Endometrial microvascular endothelial cells (primary cell): ENCODE measurements around the gene DTX2. TPM values are rescaled to one million over a fixed set of nuclear protein-coding genes. Genes with fewer than 3 reads are reported as not detected.
"Not testable (repeated sequence)": the region's sequence is repeated elsewhere in the genome, so short reads cannot be mapped to it uniquely, and the experiment has no call there.

ENCODE experiments used
- in situ Hi-C: cut with HindIII; loops from 2 replicates; pipeline ENCODE4 v1.10.0; 2017; ENCODE audit warnings: low sequenced_read_pairs, low pct_unique_long_range_greater_than_20kb; ENCODE audit errors: inconsistent ontology term
- total RNA-seq: library from RNA; depleted of rRNA; stranded (reverse); fragments of >200 nt; gene quantifications from one replicate; pipeline ENCODE4 v1.2.3, GENCODE V29; 2015; ENCODE audit errors: inconsistent ontology term

The DTX2 gene
- total RNA-seq, 1 donor from 2014 or later = 8.9 TPM

DNA sequence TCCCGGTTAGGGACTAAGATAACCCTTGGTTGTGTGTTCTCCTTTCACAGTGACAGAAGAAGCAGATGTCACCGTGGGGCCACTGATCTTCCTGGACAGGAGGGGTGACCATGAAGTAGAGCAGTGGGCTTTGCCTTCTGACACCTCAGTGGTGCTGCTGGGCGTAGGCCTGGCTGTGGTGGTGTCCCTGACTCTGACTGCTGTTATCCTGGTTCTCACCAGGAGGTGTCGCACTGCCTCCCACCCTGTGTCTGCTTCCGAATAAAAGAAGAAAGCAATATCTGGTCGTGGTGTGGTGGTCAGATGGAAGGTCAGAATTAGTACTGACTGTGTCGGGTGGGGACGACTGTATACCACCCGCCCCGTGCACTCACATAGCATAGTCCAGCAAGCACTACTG, 19.7 kb upstream of the DTX2 start:
- in situ Hi-C loops = not testable (repeated sequence)

DNA sequence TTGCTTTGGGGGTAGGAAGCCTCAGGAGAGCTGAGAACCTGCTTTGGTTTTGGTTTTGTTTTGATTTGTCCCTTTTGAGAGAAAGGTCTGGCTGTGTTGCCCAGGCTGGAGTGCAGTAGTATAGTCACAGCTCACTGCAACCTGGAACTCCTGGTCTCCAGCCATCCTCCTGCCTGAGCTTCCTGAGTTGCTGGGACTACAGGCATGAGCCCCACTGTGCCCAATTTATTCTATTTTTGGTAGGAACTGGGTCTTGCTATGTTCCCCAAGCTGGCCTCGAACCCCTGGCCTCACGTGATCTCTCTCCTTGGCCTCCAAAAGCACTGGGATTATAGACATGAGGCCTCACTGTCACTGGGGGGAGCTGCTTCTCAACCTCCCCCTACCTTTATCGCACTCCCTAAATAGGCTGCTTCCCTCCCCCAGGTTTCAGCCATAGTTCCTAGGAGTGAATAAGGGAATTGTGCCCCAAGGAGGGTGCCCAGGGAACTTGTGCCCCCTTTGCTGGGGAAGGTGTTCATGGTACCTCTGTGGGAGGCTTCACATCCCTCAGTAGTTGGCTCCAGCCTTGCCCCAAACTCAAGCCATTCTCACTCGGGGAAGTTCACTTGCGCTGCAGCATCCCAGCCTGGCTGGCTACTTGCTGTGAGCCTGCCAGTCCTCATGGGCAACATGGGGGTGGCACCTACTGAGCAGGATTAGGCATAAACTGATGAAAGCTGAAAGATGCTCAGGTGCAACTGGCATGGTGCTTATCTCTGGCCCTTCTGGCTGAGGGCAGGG, 18.7 kb upstream of the DTX2 start:
- in situ Hi-C loops = not testable (repeated sequence)

DNA sequence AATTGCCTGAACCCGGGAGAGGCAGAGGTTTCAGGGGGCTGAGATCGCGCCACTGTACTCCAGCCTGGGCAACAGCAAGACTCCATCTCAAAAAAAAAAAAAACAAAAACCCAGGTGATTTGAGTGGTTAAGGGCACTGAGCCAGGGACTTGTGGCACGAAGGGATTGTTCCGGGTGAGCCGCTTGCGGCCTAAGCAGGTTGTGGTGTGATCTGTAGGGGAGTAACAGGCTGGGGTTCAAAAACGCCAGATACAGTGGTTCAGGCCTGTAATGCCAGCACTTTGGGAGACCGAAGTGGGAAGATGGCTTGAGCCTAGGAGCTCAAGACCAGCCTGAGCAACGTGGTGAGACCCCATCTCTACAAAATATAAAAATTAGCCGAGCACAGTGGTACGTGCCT, 17.7 kb upstream of the DTX2 start:
- in situ Hi-C loops = not testable (repeated sequence)

DNA sequence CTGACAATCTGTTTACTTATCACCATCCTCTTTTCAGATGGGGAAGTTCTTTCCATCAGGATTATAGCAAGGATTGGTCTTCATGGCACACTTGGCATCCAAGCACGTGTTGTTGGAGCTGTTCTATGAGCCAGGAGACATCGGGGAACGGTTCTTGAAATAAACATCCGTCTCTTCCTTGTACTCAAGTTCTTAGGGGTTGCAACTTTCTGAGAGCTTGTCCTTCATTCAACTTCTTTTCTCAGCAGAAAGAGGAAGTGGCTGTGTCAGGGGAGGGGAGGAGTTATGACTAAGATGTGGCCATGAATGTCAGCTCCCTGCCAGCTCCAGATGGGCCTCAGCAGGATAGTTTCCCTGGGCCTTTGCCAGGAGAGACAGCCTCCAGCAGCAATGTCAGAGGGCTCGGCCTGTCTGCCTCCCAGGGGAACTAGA, 15.9 kb upstream of the DTX2 start:
- in situ Hi-C loops = not testable (repeated sequence)

DNA sequence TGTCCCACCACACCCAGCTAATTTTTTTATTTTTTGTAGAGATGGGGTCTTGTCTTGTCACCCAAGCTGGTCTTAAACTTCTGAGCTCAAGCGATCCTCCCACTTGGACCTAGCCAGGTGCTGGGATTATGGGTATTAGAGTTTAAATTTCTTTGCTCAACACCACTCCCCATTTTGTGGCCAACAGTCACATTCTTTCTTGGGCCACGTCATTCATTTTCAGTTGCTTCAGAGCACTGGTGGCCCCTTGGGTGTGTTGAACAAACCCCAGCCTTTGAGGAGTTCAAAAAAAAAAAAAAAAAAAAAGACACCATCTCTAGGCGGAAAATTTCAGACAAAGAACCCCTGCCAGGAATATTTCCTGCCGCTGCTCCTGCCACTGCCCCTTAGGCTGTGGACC, 4.5 kb upstream of the DTX2 start:
- in situ Hi-C loops = not testable (repeated sequence)

DNA sequence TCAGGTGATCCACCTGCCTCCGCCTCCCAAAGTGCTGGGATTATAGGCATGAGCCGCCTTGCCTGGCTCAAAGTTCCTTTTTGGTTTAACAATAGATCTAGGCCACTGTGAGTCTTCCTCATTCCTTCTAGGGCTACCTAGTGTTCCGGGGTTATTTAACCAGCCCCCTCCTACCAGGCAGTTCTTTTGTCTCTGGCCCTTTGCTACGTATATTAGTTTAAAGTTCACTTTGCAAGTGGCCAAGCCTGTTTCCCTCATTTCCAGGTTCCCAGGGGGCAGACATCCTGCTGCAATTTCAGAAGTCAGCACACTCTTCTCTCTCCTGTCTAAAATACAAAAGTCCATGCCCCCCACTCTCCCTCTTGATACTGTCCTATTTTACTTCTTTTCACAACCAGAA, 3.0 kb upstream of the DTX2 start:
- in situ Hi-C loops = not testable (repeated sequence)

DNA sequence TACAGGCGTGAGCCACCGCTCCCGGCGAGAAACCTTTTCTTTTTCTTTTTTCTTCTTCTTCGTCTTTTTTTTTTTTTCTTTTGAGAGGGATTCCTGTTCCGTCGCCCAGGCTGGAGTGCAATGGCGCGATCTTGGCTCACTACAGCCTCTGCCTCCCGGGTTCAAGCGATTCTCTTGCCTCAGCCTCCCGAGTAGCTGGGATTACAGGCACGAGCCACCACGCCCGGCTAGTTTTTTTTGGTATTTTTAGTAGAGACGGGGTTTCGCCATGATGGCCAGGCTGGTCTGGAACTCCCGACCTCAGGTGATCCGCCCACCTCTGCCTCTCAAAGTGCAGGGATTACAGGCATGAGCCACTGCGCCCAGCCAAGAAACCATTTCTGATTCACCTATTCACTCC, 742 bp upstream of the DTX2 start:
- in situ Hi-C loops = not testable (repeated sequence)

DNA sequence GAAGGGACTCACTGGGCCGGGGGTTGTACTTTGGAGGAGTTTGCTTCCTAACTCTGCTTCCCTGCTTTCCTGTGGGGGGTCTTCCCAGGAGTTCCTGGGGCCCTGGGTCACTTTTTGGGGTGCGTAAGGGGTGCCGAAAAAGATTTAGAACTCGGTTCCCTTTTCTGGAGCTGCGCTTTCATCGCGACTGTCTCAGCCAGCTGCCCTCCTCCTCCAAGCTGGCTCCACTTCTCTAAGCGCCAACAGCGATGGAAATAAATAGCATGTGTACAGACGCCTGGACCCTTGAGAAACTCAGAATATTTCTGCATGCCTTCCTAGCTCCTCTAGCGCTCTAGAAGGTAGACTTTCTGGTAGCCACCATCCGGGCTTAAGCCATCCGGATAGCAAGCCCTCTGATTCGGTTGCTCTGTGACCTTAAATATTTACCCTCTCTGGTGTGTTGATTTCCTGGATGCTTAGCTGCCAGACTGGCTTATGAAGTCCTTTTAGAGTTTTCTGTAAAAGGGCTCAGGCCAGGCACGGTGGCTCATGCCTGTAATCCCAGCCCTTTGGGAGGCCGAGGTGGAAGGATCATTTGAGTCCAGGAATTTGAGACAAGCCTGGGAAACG, 868 bp downstream of the DTX2 start:
- in situ Hi-C loops = not testable (repeated sequence)

DNA sequence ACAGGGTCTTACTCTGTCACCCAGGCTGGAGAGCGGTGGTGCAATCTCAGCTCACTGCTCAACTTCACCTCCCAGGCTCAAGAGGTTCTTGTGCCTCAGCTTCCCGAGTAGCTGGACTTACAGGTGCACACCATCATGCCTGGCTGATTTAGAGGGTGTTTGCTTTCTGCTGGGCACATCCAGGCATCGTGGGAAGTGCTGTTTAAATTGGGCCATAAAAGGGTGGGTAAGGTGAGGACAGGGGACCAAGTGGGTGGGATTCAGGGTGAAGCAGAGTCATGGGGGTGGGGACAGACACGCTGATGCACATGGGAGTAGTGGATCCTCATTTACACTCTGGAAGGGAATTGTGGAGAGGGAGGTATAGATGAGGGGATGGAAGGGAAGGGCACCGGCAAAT, 3.5 kb downstream of the DTX2 start:
- in situ Hi-C loops = not testable (repeated sequence)

DNA sequence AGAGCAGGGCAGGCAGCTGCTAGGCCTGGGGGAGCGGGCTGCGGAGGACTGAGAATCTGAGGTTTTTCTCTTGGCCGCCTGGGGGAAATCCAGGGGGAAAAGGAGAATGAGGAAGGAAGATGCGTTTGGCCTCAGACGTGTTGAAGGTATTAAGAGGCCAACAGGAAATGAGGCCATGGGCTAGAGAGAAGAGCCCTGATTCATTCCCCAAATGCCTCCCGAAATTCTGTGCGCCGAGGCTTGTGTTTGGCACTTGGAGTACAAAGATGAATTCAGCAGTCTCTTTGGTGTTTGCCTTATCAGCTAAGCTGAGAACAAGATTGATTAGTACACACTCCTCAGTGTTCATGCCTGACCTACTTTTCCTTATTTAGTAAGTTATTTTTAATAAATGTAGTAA, 4.4 kb downstream of the DTX2 start:
- in situ Hi-C loops = not testable (repeated sequence)

DNA sequence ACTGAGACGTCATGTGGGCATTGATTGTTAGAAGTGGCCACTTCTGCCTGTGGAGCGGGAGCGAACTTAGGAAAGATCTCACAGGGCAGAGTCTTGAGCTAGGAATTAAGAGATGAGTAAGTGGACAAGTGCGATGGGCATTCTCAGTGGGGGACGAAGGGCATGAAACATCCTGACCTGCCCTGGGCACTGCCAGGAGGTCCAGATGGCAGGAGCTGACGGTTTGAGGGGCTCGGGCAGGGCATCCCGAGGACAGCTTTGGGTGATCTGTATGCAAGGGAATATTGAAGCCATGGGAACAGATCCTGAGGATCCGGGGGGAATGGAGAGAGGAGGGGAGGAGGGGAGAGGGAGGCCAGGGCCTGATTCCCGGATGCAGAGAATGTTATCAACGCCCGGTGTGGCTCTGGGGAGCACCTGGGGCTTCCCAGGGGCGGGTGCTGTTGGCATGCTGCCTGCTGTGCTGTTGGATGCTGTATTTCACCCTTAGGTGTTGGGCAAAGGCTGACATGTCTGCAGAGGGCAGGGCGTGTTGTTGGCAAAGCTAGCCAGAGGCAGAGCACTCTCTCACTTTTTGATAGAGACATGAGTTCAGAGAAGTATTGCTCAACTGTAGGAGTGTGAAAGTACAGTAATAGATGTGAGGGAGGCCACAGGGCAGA, 6.4 kb downstream of the DTX2 start:
- in situ Hi-C loops = not testable (repeated sequence)

DNA sequence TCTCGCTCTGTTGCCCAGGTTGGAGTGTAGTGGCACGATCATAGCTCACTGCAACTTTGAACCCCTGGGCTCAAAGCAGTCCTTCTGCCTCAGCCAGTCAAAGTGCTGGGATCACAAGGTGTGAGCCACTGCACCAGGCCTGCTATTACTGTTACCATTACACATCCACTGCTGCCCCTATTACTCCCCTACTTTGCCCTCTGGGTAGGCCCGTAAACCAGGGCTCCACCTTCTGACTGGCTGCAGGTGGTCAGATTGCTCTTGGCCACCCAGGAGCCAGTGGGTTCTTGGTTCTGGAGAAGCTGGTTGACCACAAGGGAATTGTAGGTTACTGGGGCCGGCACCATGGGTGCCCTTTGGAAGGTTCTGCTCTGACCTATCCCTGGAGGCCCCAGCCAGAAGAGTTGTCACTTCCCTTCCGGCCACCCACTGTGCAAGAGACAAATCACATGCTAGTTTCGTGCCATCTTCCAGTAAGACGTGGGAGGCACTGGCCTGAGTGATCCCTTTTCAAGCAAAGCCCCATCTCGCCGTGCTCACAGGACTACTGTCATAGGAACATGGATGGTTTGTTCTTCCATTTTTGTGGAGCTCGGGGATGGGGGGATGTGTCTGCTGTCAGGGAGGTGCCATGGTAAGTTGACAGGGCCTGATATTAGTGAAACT, 10.2 kb downstream of the DTX2 start:
- in situ Hi-C loops = not testable (repeated sequence)

DNA sequence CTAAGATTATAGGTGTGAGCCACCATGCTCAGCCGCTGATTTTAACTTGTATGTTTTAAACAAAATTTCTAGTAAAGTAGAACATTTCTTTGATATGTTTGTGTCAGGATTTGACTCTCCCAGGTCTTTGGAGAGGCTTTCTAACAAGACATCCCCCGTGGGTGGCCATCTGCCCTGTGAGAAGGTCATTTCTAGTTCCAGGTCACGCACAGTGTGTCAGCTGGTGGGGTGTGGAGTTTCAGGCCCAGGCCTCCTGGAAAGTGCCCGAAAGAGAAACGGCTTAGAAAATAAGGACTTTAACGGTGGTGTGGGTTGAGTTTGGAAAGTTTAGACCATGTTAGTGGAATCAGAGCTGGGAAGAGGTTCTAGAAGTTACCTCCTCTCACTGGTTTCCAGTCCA, 11.6 kb downstream of the DTX2 start:
- in situ Hi-C loops = not testable (repeated sequence)

DNA sequence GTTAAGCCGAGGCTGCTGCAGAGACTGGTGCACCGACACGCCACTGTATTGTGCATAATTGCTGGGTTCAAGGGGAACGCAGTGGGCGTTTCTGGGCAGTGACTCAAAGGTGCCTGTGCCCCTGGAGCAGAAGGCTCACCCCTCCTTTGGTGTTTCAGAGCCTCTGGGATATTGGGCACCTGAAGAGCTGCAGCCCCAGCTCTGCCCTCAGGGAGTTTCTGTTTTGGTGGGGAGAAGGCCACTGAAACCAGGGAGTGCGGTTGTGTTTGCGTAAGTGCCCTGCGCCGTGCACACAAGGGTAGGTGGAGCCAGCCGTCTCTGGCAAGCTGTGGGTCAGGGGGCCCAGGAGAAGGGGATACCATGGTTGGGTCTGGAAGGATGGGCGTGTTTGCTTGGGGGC, 14.8 kb downstream of the DTX2 start:
- in situ Hi-C loops = not testable (repeated sequence)

DNA sequence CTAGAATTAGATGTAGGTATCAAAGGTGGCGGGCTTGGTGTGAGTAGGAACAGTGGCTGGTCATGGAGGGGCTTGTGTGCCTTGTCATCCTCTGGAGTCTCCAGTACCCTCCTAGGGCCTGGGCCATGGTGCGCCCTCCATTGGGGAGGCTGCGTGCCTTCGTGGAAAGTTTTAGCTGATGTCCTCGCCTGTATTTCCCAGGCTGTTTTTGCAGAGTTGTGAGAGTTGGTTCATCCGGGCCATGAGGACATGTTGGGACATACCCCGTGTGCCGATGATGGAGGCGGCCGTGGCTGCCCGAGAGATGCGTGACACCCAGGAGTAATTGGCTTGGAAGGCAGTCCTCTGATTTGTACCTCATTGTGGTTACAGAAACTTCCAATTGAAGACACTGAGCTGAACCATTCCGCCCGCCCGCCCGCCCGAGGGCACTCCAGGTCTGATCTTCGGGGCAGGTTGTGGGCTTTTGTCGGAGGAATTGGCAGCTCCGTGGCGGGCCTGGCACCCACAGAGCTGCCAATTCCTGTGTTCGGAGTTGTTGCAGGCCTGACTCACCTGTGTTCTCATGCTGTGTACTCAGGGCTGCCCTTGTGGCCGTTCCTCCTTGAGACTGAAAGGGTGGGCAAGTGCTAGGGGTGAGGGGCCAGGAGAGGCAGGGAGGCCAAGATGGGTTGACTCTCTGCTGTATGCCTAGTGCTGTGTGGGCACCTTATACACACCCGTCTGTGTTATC, 15.4 kb downstream of the DTX2 start:
- in situ Hi-C loops = not testable (repeated sequence)

DNA sequence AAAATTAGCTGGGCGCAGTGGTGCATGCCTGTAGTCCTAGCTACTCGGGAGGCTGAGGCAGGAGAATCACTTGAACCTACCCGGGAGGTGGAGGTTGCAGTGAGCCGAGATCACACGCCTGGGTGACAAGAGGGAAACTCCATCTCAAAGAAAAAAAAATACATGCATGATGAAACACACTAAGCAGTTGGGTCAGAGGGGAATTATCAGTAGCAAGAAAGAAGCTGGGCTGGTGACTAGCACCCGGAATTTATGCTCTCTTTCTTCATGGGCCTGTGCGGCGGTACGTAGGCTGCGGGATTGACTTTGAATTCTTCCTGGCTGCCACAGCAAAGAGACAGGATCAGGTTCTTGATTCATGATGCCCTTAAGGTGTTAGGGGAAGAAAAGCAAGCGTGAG, 18.1 kb downstream of the DTX2 start:
- in situ Hi-C loops = not testable (repeated sequence)

DNA sequence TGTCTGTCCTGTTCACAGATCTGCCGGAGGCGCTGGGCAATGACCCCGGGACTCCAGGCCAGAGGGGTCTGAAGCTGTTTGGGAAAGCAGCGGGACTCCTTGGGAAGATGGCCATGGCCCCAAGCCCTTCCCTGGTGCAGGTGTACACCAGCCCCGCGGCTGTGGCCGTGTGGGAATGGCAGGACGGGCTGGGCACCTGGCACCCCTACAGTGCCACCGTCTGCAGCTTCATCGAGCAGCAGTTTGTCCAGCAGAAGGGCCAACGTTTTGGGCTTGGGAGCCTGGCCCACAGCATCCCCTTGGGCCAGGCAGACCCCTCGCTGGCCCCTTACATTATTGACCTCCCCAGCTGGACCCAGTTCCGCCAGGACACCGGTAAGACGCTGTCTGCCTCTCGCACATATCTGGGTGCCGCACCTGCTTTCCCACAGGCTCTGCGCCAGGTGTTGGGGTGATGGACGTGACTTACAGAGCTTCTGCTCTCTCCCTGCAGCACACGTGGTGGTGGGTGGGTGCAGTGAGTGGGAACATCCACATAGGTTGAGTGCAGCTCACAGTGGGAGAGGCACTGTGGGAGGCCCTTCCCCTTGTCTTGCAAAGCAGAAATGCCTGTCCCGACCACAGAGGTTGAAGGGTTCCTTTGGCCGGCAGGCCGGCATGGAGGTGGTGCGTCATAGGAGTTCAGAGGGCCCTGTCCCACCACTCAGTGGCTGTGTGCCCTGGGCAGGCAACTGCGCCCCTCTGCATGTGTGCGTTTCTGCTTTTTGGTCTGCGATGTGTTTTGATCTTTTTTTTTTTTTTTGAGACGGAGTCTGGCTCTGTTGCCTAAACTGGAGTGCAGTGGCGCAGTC, 19.1 kb downstream of the DTX2 start:
- in situ Hi-C loops = not testable (repeated sequence)

DNA sequence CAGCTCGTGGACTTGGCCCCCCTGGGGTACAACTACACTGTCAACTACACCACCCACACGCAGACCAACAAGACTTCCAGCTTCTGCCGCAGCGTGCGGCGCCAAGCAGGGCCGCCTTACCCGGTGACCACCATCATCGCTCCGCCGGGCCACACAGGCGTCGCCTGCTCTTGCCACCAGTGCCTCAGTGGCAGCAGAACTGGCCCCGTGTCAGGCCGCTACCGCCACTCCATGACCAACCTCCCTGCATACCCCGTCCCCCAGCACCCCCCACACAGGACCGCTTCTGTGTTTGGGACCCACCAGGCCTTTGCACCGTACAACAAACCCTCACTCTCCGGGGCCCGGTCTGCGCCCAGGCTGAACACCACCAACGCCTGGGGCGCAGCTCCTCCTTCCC, 21.2 kb downstream of the DTX2 start:
- in situ Hi-C loops = not testable (repeated sequence)
